ENCODE measurements around the gene CELSR3.

The CELSR3 gene

GRCh38 chr3:48700731-48701405 is 38.2 kb upstream of the CELSR3 start:
- DNase-seq (ENCODE audit: low read depth, low spot score) = no peak
- Histone ChIP-seq H3K27me3 (ENCODE audit: insufficient read depth, insufficient read length) (no peaks in the 10 kb centered on the region), H3K36me3 (ENCODE audit: insufficient read depth, insufficient read length, low read length) (peaks cover 60% of the 10 kb centered on the region)

GRCh38 chr3:48698891-48699290 is 36.2 kb upstream of the CELSR3 start:
- Histone ChIP-seq H3K4me3 (ENCODE audit: insufficient read length, low read depth) (no peak overlapping the region), H3K27me3 (ENCODE audit: insufficient read depth, insufficient read length) (no peaks in the 10 kb centered on the region), H3K9ac (ENCODE audit: insufficient read length, low read depth) (no peak overlapping the region), H3K36me3 (ENCODE audit: insufficient read depth, insufficient read length, low read length) (peaks cover 65% of the 10 kb centered on the region), H3K9me3 (ENCODE audit: insufficient read depth, low read length) (no peaks in the 10 kb centered on the region), H3K4me1 (ENCODE audit: insufficient read depth, insufficient read length) (peaks cover 17% of the 10 kb centered on the region)
- no peak for DNase-seq (ENCODE audit: low read depth, low spot score)
- TF ChIP-seq SUZ12 (IDR thresholded peaks at IDR 0.05; ENCODE audit: extremely low read depth, insufficient read depth, insufficient read length) (no peak), YY1 (IDR thresholded peaks at IDR 0.05; ENCODE audit: insufficient read depth, insufficient read length) (no peak), ZNF274 (IDR thresholded peaks at IDR 0.05; ENCODE audit: low read depth, low read length) (no peak)

More at GRCh38 chr3:48700731-48701405, 38.2 kb upstream of the CELSR3 start:
- Histone ChIP-seq H3K4me1 (ENCODE audit: insufficient read depth, insufficient read length) (peaks cover 7% of the 10 kb centered on the region), H3K9me3 (ENCODE audit: insufficient read depth, low read length) (no peaks in the 10 kb centered on the region), H3K9ac (ENCODE audit: insufficient read length, low read depth) (no peak overlapping the region), H3K4me3 (ENCODE audit: insufficient read length, low read depth) (no peak overlapping the region)
- no peak for TF ChIP-seq ZNF274 (IDR thresholded peaks at IDR 0.05; ENCODE audit: low read depth, low read length)
- no peak for TF ChIP-seq SUZ12 (IDR thresholded peaks at IDR 0.05; ENCODE audit: extremely low read depth, insufficient read depth, insufficient read length)
- TF ChIP-seq YY1 (IDR thresholded peaks at IDR 0.05; ENCODE audit: insufficient read depth, insufficient read length) = no peak

- Histone ChIP-seq H3K27me3 (ENCODE audit: insufficient read depth, insufficient read length) (no peaks in the 10 kb centered on the region), H3K36me3 (ENCODE audit: insufficient read depth, insufficient read length, low read length) (peaks cover 74% of the 10 kb centered on the region), H3K9ac (ENCODE audit: insufficient read length, low read depth) (no peak overlapping the region), H3K9me3 (ENCODE audit: insufficient read depth, low read length) (no peaks in the 10 kb centered on the region), H3K4me1 (ENCODE audit: insufficient read depth, insufficient read length) (peaks cover 20% of the 10 kb centered on the region), H3K4me3 (ENCODE audit: insufficient read length, low read depth) (no peak overlapping the region)
- no peak for DNase-seq (ENCODE audit: low read depth, low spot score)
- TF ChIP-seq YY1 (IDR thresholded peaks at IDR 0.05; ENCODE audit: insufficient read depth, insufficient read length) (no peak), SUZ12 (IDR thresholded peaks at IDR 0.05; ENCODE audit: extremely low read depth, insufficient read depth, insufficient read length) (no peak), ZNF274 (IDR thresholded peaks at IDR 0.05; ENCODE audit: low read depth, low read length) (no peak)
Measured at GRCh38 chr3:48697952-48698351, 35.3 kb upstream of the CELSR3 start.

- TF ChIP-seq SUZ12 (IDR thresholded peaks at IDR 0.05; ENCODE audit: extremely low read depth, insufficient read depth, insufficient read length) (no peak), YY1 (IDR thresholded peaks at IDR 0.05; ENCODE audit: insufficient read depth, insufficient read length) (no peak), ZNF274 (IDR thresholded peaks at IDR 0.05; ENCODE audit: low read depth, low read length) (no peak)
- Histone ChIP-seq H3K4me3 (ENCODE audit: insufficient read length, low read depth) (no peak overlapping the region), H3K27me3 (ENCODE audit: insufficient read depth, insufficient read length) (no peaks in the 10 kb centered on the region), H3K9me3 (ENCODE audit: insufficient read depth, low read length) (no peaks in the 10 kb centered on the region), H3K9ac (ENCODE audit: insufficient read length, low read depth) (no peak overlapping the region), H3K36me3 (ENCODE audit: insufficient read depth, insufficient read length, low read length) (peaks cover 77% of the 10 kb centered on the region), H3K4me1 (ENCODE audit: insufficient read depth, insufficient read length) (peaks cover 15% of the 10 kb centered on the region)
- no peak for DNase-seq (ENCODE audit: low read depth, low spot score)
Measured at GRCh38 chr3:48696601-48697000, 33.9 kb upstream of the CELSR3 start.

- Histone ChIP-seq H3K9me3 (ENCODE audit: insufficient read depth, low read length) (no peaks in the 10 kb centered on the region), H3K4me3 (ENCODE audit: insufficient read length, low read depth) (no peak overlapping the region), H3K9ac (ENCODE audit: insufficient read length, low read depth) (no peak overlapping the region), H3K4me1 (ENCODE audit: insufficient read depth, insufficient read length) (peaks cover 15% of the 10 kb centered on the region), H3K27me3 (ENCODE audit: insufficient read depth, insufficient read length) (no peaks in the 10 kb centered on the region), H3K36me3 (ENCODE audit: insufficient read depth, insufficient read length, low read length) (peaks cover 81% of the 10 kb centered on the region)
- TF ChIP-seq YY1 (IDR thresholded peaks at IDR 0.05; ENCODE audit: insufficient read depth, insufficient read length) (no peak), SUZ12 (IDR thresholded peaks at IDR 0.05; ENCODE audit: extremely low read depth, insufficient read depth, insufficient read length) (no peak), ZNF274 (IDR thresholded peaks at IDR 0.05; ENCODE audit: low read depth, low read length) (no peak)
- no peak for DNase-seq (ENCODE audit: low read depth, low spot score)
Measured at GRCh38 chr3:48696156-48696555, 33.5 kb upstream of the CELSR3 start.

- no peak for TF ChIP-seq ZNF274 (IDR thresholded peaks at IDR 0.05; ENCODE audit: low read depth, low read length)
- no peak for TF ChIP-seq YY1 (IDR thresholded peaks at IDR 0.05; ENCODE audit: insufficient read depth, insufficient read length)
- no peak for TF ChIP-seq SUZ12 (IDR thresholded peaks at IDR 0.05; ENCODE audit: extremely low read depth, insufficient read depth, insufficient read length)
- Histone ChIP-seq H3K9me3 (ENCODE audit: insufficient read depth, low read length) (no peaks in the 10 kb centered on the region), H3K4me3 (ENCODE audit: insufficient read length, low read depth) (peak overlapping the region; percentile 31), H3K36me3 (ENCODE audit: insufficient read depth, insufficient read length, low read length) (peaks cover 84% of the 10 kb centered on the region), H3K4me1 (ENCODE audit: insufficient read depth, insufficient read length) (peaks cover 15% of the 10 kb centered on the region), H3K27me3 (ENCODE audit: insufficient read depth, insufficient read length) (no peaks in the 10 kb centered on the region), H3K9ac (ENCODE audit: insufficient read length, low read depth) (peak overlapping the region; percentile 79)
- peak; percentile 91 for DNase-seq (ENCODE audit: low read depth, low spot score)
Measured at GRCh38 chr3:48695393-48695753, 32.7 kb upstream of the CELSR3 start.

- peaks cover 84% of the 10 kb centered on the region for H3K36me3 ChIP-seq (ENCODE audit: insufficient read depth, insufficient read length, low read length)
- no peaks in the 10 kb centered on the region for H3K9me3 ChIP-seq (ENCODE audit: insufficient read depth, low read length)
- no peaks in the 10 kb centered on the region for H3K27me3 ChIP-seq (ENCODE audit: insufficient read depth, insufficient read length)
- peak overlapping the region; percentile 31 for H3K4me3 ChIP-seq (ENCODE audit: insufficient read length, low read depth)
- H3K4me1 ChIP-seq (ENCODE audit: insufficient read depth, insufficient read length) = peaks cover 15% of the 10 kb centered on the region
- no peak for DNase-seq (ENCODE audit: low read depth, low spot score)
- peak overlapping the region; percentile 79 for H3K9ac ChIP-seq (ENCODE audit: insufficient read length, low read depth)
- no peak for TF ChIP-seq SUZ12 (IDR thresholded peaks at IDR 0.05; ENCODE audit: extremely low read depth, insufficient read depth, insufficient read length)
- TF ChIP-seq ZNF274 (IDR thresholded peaks at IDR 0.05; ENCODE audit: low read depth, low read length) = no peak
- TF ChIP-seq YY1 (IDR thresholded peaks at IDR 0.05; ENCODE audit: insufficient read depth, insufficient read length) = no peak
Measured at GRCh38 chr3:48694610-48695392, 32.1 kb upstream of the CELSR3 start.

All from NT2/D1 (cell line).